DLD1 (cell line): ENCODE measurements around the gene ZDHHC1.

Source experiments
- in situ Hi-C: cut with HindIII; loops from 2 replicates; pipeline ENCODE4 v1.10.0; 2017; ENCODE audit warnings: low sequenced_read_pairs

The ZDHHC1 gene

GRCh38 chr16:67396159-67397035, 19.9 kb downstream of the ZDHHC1 start:
- in situ Hi-C loops: no loop called here

GRCh38 chr16:67395458-67396158, 20.7 kb downstream of the ZDHHC1 start:
- in situ Hi-C loops: no loop called here

- in situ Hi-C loops: no loop called here
Observed at GRCh38 chr16:67395105-67395457, 21.2 kb downstream of the ZDHHC1 start.

- in situ Hi-C loops: no loop called here
Observed at GRCh38 chr16:67394155-67395104, 21.8 kb downstream of the ZDHHC1 start.

GRCh38 chr16:67393788-67394154, 22.5 kb downstream of the ZDHHC1 start:
- in situ Hi-C loops: no loop called here

GRCh38 chr16:67393111-67393787, 23.0 kb downstream of the ZDHHC1 start, which contains the start of gene TPPP3:
TPPP3 (minus strand) TSS chr16:67393498; CDS start chr16:67391111, 2,387 bp downstream.
- in situ Hi-C loops: no loop called here

GRCh38 chr16:67392301-67393059, 23.8 kb downstream of the ZDHHC1 start:
- in situ Hi-C loops: no loop called here

GRCh38 chr16:67391424-67392300, 24.6 kb downstream of the ZDHHC1 start:
- in situ Hi-C loops: no loop called here

GRCh38 chr16:67390816-67391423, 25.4 kb downstream of the ZDHHC1 start:
- in situ Hi-C loops: no loop called here

GRCh38 chr16:67389911-67390815, 26.1 kb downstream of the ZDHHC1 start:
- in situ Hi-C loops: loop anchor here (5.0 kb wide), 2 partner anchors 52 to 53 kb away; no protein-coding TSS in a partner anchor

GRCh38 chr16:67388591-67388990, 27.7 kb downstream of the ZDHHC1 start:
- in situ Hi-C loops: loop anchor here (5.0 kb wide), 2 partner anchors 51 to 54 kb away; no protein-coding TSS in a partner anchor

- in situ Hi-C loops: loop anchor here (5.0 kb wide), 2 partner anchors 51 to 54 kb away; no protein-coding TSS in a partner anchor
Observed at GRCh38 chr16:67388191-67388590, 28.1 kb downstream of the ZDHHC1 start.

- in situ Hi-C loops: loop anchor here (5.0 kb wide), 2 partner anchors 50 to 55 kb away; no protein-coding TSS in a partner anchor
Observed at GRCh38 chr16:67387479-67388079, 28.7 kb downstream of the ZDHHC1 start.

GRCh38 chr16:67386861-67387455, 29.3 kb downstream of the ZDHHC1 start:
- in situ Hi-C loops: loop anchor here (5.0 kb wide), 2 partner anchors 50 to 55 kb away; no protein-coding TSS in a partner anchor

- in situ Hi-C loops: loop anchor here (5.0 kb wide), 2 partner anchors 48 to 57 kb away; no protein-coding TSS in a partner anchor
Observed at GRCh38 chr16:67384778-67385510, 31.3 kb downstream of the ZDHHC1 start.
